ENCODE results near the gene GPS1.

DNA sequence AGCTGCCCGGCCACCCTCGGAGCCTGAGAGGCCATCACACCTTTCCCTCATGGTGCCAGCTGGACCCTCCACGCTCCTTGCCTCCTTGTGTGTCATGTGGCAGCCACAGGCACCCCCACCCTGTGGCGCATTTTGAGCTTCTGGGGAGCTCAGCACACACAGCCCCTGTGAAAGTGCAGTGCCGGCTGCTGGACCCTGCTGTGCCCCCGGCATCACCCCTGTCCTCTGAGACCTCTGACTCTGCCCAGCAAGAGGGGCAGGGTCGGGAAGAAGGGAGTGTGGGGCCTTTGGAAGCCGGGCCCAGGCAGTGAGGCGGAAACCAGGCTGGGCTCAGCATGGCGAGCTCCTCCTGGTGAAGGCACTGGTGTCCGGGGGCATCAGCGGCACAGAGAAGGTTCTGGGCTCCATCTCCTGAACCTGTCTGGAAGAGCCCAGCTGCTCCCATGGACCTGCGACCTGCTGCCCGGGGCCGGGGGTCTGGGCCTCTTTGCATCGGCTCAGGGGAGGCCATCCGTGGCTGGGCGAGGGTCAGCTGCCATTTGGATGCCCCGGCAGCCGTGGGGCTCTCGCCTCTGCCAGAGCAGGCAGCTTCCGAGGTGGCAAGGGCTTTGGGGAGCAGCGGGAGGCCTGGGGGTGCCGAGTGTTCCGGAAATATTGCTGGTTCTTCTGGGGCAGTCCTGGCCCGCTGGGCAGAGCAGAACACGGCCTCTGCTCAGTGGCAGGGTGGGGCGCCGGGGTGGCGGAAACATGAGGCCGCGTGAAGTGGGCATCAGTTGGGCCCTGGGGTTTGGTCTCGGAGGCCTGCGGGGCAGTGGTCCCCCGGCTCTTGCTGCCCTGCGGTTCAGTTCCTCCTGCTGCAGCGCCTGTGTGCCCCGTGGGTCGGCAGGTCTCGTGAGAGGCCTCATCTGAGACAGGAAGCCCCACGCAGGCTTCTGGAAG, 46.9 kb upstream of the GPS1 start:
- TF ChIP-seq, protein P1, sequence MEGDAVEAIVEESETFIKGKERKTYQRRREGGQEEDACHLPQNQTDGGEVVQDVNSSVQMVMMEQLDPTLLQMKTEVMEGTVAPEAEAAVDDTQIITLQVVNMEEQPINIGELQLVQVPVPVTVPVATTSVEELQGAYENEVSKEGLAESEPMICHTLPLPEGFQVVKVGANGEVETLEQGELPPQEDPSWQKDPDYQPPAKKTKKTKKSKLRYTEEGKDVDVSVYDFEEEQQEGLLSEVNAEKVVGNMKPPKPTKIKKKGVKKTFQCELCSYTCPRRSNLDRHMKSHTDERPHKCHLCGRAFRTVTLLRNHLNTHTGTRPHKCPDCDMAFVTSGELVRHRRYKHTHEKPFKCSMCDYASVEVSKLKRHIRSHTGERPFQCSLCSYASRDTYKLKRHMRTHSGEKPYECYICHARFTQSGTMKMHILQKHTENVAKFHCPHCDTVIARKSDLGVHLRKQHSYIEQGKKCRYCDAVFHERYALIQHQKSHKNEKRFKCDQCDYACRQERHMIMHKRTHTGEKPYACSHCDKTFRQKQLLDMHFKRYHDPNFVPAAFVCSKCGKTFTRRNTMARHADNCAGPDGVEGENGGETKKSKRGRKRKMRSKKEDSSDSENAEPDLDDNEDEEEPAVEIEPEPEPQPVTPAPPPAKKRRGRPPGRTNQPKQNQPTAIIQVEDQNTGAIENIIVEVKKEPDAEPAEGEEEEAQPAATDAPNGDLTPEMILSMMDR (IDR thresholded peaks at IDR 0.05; ENCODE audit: insufficient read depth, low read depth, low read length): no peak
- no peak for TF ChIP-seq EZH2 (IDR thresholded peaks at IDR 0.05; ENCODE audit: insufficient read depth, low read length)
